ENCODE measurements around the gene KRTAP5-7.
"Not testable (repeated sequence)": the region's sequence is repeated elsewhere in the genome, so short reads cannot be mapped to it uniquely, and the experiment has no call there.

KRTAP5-7 gene

DNA sequence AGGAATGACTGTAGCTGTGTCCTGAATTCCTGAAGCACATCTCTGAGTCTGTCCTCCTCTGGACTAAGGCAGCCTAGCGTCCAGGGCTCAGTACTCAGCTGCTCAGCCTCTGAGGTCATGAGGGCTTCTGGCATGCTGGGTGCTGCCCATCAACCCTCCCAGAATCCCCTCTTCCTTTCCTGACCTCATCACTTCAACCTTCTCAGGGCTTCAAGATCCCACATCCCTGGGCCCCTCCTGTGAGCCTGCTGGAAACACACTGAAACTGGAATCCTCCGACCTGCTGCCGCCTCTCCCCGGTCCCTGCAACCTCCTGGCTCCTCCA, 11.6 kb downstream of the KRTAP5-7 start:
- Histone ChIP-seq H3K9me3 (ENCODE audit: control insufficient read depth, low read length) (no peaks in the 10 kb centered on the region), H3K27me3 (replicated peaks; ENCODE audit: control insufficient read depth, insufficient read depth, low read length) (peaks cover 5% of the 10 kb centered on the region), H3K4me3 (ENCODE audit: low read length) (no peak overlapping the region), H3K9ac (ENCODE audit: low read length) (no peak overlapping the region), H3K36me3 (ENCODE audit: control insufficient read depth, insufficient read depth, low read length, severe bottlenecking) (no peaks in the 10 kb centered on the region), H3K4me1 (ENCODE audit: control insufficient read depth, insufficient read depth, low read length) (no peaks in the 10 kb centered on the region)
- no peak for DNase-seq (ENCODE audit: low read depth)

GRCh38 chr11:71539017-71539416, 11.9 kb downstream of the KRTAP5-7 start:
- no peaks in the 10 kb centered on the region for H3K4me1 ChIP-seq (ENCODE audit: control insufficient read depth, insufficient read depth, low read length)
- no peaks in the 10 kb centered on the region for H3K9me3 ChIP-seq (ENCODE audit: control insufficient read depth, low read length)
- H3K27me3 ChIP-seq (replicated peaks; ENCODE audit: control insufficient read depth, insufficient read depth, low read length): peaks cover 5% of the 10 kb centered on the region
- H3K4me3 ChIP-seq (ENCODE audit: low read length): no peak overlapping the region
- H3K9ac ChIP-seq (ENCODE audit: low read length): no peak overlapping the region
- H3K36me3 ChIP-seq (ENCODE audit: control insufficient read depth, insufficient read depth, low read length, severe bottlenecking): no peaks in the 10 kb centered on the region
- DNase-seq (ENCODE audit: low read depth): no peak

- H3K9ac ChIP-seq (ENCODE audit: low read length); H3K36me3 ChIP-seq (ENCODE audit: control insufficient read depth, insufficient read depth, low read length, severe bottlenecking): not testable (repeated sequence)
Measured at GRCh38 chr11:71539971-71540370, 12.9 kb downstream of the KRTAP5-7 start.

DNA sequence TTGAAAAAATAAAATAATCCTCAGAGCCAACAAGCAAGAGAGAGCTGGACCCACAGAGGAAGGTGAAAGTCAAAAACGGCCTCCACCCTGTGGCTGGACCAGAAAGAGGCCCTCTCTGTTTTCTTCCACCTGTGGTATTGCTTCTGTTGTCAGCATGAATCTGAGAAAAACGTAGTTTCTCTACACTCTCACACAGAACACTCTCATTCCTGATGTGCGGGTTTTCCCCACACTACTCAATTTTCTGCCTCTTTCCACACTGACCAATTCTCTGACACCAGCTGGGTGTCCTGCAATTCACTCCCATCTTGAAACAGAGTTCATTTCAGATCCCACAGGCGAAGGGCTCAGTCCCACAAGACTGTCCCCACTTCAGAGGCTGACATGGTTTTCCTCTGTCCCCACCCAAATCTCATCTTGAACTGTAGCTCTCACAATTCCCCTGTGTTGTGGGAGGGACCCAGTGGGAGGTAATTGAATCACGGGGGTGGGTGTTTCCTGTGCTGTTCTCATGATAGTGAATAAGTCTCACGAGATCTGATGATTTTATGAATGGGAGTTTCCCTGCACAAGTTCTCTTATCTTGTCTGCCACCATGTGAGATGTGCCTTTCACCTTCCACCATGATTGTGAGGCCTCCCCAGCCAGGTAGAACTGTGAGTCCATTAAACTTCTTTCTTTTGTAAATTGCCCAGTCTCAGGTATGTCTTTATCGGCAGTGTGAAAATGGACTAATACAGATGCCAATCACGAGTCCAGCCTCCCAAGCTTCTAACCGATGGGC, 13.6 kb downstream of the KRTAP5-7 start:
- not testable (repeated sequence) for H3K9me3 ChIP-seq (ENCODE audit: control insufficient read depth, low read length); H3K27me3 ChIP-seq (replicated peaks; ENCODE audit: control insufficient read depth, insufficient read depth, low read length); H3K36me3 ChIP-seq (ENCODE audit: control insufficient read depth, insufficient read depth, low read length, severe bottlenecking); DNase-seq (ENCODE audit: low read depth); H3K9ac ChIP-seq (ENCODE audit: low read length); H3K4me3 ChIP-seq (ENCODE audit: low read length); H3K4me1 ChIP-seq (ENCODE audit: control insufficient read depth, insufficient read depth, low read length)

More at GRCh38 chr11:71539971-71540370, 12.9 kb downstream of the KRTAP5-7 start:
- H3K4me3 ChIP-seq (ENCODE audit: low read length); H3K27me3 ChIP-seq (replicated peaks; ENCODE audit: control insufficient read depth, insufficient read depth, low read length); DNase-seq (ENCODE audit: low read depth); H3K4me1 ChIP-seq (ENCODE audit: control insufficient read depth, insufficient read depth, low read length); H3K9me3 ChIP-seq (ENCODE audit: control insufficient read depth, low read length): not testable (repeated sequence)

- Histone ChIP-seq H3K9me3 (ENCODE audit: control insufficient read depth, low read length) (no peaks in the 10 kb centered on the region), H3K4me1 (ENCODE audit: control insufficient read depth, insufficient read depth, low read length) (no peaks in the 10 kb centered on the region), H3K9ac (ENCODE audit: low read length) (no peak overlapping the region), H3K36me3 (ENCODE audit: control insufficient read depth, insufficient read depth, low read length, severe bottlenecking) (no peaks in the 10 kb centered on the region), H3K27me3 (replicated peaks; ENCODE audit: control insufficient read depth, insufficient read depth, low read length) (no peaks in the 10 kb centered on the region), H3K4me3 (ENCODE audit: low read length) (no peak overlapping the region)
- DNase-seq (ENCODE audit: low read depth): no peak
Measured at GRCh38 chr11:71542382-71542781, 15.3 kb downstream of the KRTAP5-7 start.

DNA sequence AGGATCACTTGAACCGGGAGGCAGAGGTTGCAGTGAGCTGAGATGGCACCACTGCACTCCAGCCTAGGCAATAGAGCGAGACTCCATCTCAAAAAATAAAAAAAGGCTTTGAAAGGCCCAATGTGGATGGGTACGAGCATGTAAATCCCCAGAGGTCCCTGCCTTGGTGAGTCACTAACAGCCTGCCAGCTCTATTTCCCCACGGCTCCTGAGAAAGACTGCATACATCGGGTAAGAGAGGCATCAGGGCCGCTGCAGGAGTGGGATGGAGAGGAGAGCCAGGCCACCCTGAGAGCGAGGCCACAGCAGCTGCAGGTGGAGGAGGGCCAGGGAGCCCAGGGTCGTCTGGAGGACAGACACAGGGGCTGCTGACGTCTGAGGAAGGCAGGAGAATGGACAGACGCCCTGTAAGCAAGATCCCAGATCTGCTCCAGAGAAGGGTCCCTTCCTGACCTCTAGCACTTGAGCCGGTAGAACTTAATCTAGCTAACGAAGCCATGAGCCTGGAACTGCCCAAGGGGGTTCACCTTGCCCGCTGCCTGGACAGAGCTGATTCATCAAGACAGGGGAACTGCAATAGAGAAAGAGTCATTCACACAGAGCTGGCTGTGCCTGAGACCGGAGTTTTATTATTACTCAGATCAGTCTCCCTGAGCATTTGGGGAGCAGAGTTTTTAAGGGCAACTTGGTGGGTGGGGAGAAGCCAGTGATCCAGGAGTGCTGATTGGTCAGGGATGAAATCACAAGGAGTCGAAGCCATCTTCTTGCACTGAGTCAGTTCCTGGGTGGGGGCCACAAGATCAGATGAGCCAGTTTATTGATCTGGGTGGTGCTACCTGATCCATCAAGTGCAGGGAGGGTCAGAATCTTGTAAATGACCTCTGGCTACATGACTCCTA, 16.1 kb downstream of the KRTAP5-7 start:
- H3K4me1 ChIP-seq (ENCODE audit: control insufficient read depth, insufficient read depth, low read length): no peaks in the 10 kb centered on the region
- no peak for DNase-seq (ENCODE audit: low read depth)
- peaks cover 3% of the 10 kb centered on the region for H3K27me3 ChIP-seq (replicated peaks; ENCODE audit: control insufficient read depth, insufficient read depth, low read length)
- H3K4me3 ChIP-seq (ENCODE audit: low read length): no peak overlapping the region
- no peaks in the 10 kb centered on the region for H3K9me3 ChIP-seq (ENCODE audit: control insufficient read depth, low read length)
- H3K9ac ChIP-seq (ENCODE audit: low read length): no peak overlapping the region
- H3K36me3 ChIP-seq (ENCODE audit: control insufficient read depth, insufficient read depth, low read length, severe bottlenecking): no peaks in the 10 kb centered on the region

GRCh38 chr11:71543866-71544265, 16.8 kb downstream of the KRTAP5-7 start:
- no peaks in the 10 kb centered on the region for H3K4me1 ChIP-seq (ENCODE audit: control insufficient read depth, insufficient read depth, low read length)
- no peak for DNase-seq (ENCODE audit: low read depth)
- H3K27me3 ChIP-seq (replicated peaks; ENCODE audit: control insufficient read depth, insufficient read depth, low read length): peaks cover 6% of the 10 kb centered on the region
- no peak overlapping the region for H3K9ac ChIP-seq (ENCODE audit: low read length)
- no peak overlapping the region for H3K4me3 ChIP-seq (ENCODE audit: low read length)
- no peaks in the 10 kb centered on the region for H3K9me3 ChIP-seq (ENCODE audit: control insufficient read depth, low read length)
- H3K36me3 ChIP-seq (ENCODE audit: control insufficient read depth, insufficient read depth, low read length, severe bottlenecking): no peaks in the 10 kb centered on the region

DNA sequence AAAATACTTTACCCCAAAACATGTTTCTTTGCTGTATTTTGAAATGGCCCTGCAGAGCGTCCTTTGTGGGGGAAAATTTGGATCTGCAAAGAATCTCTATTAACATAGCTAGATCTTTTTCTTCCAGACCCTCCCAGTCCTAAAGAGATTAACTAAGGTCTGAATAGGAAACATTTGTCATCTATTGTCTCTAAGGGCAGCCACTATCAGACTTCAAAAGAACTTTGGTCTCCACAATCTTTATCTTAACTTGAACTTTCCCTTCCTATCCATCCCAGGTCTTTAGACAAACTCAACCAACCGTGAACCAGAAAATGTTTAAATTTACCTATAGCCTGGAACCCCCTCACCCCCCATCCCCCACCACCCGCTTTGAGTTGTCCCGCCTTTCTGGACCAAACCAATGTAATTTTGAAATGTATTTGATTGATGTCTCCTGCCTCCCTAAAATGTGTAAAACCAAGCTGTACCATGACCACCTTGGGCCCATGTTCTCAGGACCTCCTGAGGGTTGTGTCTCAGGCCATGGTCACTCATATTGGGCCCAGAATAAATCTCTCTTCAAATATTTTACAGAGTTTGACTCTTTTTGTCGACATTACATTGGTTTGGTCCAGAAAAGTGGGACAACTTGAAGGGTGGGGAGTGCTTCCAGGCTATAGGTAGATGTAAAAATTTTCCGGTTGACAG, 17.6 kb downstream of the KRTAP5-7 start:
- no peaks in the 10 kb centered on the region for H3K36me3 ChIP-seq (ENCODE audit: control insufficient read depth, insufficient read depth, low read length, severe bottlenecking)
- H3K27me3 ChIP-seq (replicated peaks; ENCODE audit: control insufficient read depth, insufficient read depth, low read length): peaks cover 10% of the 10 kb centered on the region
- H3K9me3 ChIP-seq (ENCODE audit: control insufficient read depth, low read length): no peaks in the 10 kb centered on the region
- no peak overlapping the region for H3K9ac ChIP-seq (ENCODE audit: low read length)
- no peaks in the 10 kb centered on the region for H3K4me1 ChIP-seq (ENCODE audit: control insufficient read depth, insufficient read depth, low read length)
- no peak for DNase-seq (ENCODE audit: low read depth)
- H3K4me3 ChIP-seq (ENCODE audit: low read length): no peak overlapping the region

DNA sequence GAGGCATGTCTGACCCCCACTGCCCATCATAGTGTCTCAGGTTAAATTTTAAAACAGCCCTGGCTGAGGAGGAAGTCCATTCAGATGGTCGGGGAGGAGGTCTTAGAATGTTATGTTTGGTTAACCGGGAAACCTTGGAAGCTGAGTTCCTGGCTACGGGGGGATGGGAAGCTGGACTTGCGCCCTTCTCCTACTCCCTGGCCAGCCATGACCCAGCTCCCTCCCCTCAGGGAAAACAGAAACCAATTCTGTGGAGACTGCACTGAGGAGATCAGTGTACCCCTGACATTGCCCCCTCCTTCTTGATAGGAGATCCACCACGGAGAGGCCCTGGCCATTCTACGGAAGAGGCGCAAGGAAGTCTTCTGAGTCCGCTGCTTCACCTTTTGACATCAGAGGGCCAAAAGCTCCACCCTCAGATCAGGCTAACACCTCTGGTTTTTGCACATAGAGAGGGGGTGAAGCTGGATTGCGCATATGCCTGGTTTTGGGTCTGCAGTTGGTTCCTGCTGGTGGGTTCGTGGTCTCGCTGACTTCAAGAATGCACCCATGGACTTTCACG, 18.4 kb downstream of the KRTAP5-7 start:
- H3K4me1 ChIP-seq (ENCODE audit: control insufficient read depth, insufficient read depth, low read length): no peaks in the 10 kb centered on the region
- DNase-seq (ENCODE audit: low read depth): no peak
- H3K27me3 ChIP-seq (replicated peaks; ENCODE audit: control insufficient read depth, insufficient read depth, low read length): peaks cover 10% of the 10 kb centered on the region
- no peaks in the 10 kb centered on the region for H3K9me3 ChIP-seq (ENCODE audit: control insufficient read depth, low read length)
- H3K4me3 ChIP-seq (ENCODE audit: low read length): no peak overlapping the region
- H3K9ac ChIP-seq (ENCODE audit: low read length): no peak overlapping the region
- H3K36me3 ChIP-seq (ENCODE audit: control insufficient read depth, insufficient read depth, low read length, severe bottlenecking): no peaks in the 10 kb centered on the region

GRCh38 chr11:71548120-71548519, 21.1 kb downstream of the KRTAP5-7 start, which contains the start of gene KRTAP5-9:
KRTAP5-9 (plus strand) TSS chr11:71548420; CDS start chr11:71548658, 238 bp downstream.
- H3K36me3 ChIP-seq (ENCODE audit: control insufficient read depth, insufficient read depth, low read length, severe bottlenecking): no peaks in the 10 kb centered on the region
- no peak for DNase-seq (ENCODE audit: low read depth)
- H3K4me3 ChIP-seq (ENCODE audit: low read length): no peak within 1 kb of the TSS
- H3K9me3 ChIP-seq (ENCODE audit: control insufficient read depth, low read length): no peaks in the 10 kb centered on the region
- H3K27me3 ChIP-seq (replicated peaks; ENCODE audit: control insufficient read depth, insufficient read depth, low read length): peaks cover 18% of the 10 kb centered on the region
- no peaks in the 10 kb centered on the region for H3K4me1 ChIP-seq (ENCODE audit: control insufficient read depth, insufficient read depth, low read length)
- H3K9ac ChIP-seq (ENCODE audit: low read length): no peak within 1 kb of the TSS

DNA sequence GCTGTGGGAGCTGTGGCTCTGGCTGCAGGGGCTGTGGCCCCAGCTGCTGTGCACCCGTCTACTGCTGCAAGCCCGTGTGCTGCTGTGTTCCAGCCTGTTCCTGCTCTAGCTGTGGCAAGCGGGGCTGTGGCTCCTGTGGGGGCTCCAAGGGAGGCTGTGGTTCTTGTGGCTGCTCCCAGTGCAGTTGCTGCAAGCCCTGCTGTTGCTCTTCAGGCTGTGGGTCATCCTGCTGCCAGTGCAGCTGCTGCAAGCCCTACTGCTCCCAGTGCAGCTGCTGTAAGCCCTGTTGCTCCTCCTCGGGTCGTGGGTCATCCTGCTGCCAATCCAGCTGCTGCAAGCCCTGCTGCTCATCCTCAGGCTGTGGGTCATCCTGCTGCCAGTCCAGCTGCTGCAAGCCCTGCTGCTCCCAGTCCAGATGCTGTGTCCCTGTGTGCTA, 21.7 kb downstream of the KRTAP5-7 start:
- Histone ChIP-seq H3K4me1 (ENCODE audit: control insufficient read depth, insufficient read depth, low read length) (no peaks in the 10 kb centered on the region), H3K36me3 (ENCODE audit: control insufficient read depth, insufficient read depth, low read length, severe bottlenecking) (no peaks in the 10 kb centered on the region), H3K9ac (ENCODE audit: low read length) (no peak overlapping the region), H3K9me3 (ENCODE audit: control insufficient read depth, low read length) (no peaks in the 10 kb centered on the region), H3K4me3 (ENCODE audit: low read length) (no peak overlapping the region), H3K27me3 (replicated peaks; ENCODE audit: control insufficient read depth, insufficient read depth, low read length) (peaks cover 18% of the 10 kb centered on the region)
- DNase-seq (ENCODE audit: low read depth): no peak

Measured in adipocyte (in vitro differentiated cells).